GM10248 (cell line): ENCODE results near the gene EMP3.

Experiments used
- CTCF ChIA-PET: fragments of 300-600 bp; sonication (Branson Sonifier 250); formaldehyde crosslinking; extraction: SDS; loops from one replicate; lab custom pipeline; 2021; ENCODE audit warnings: antibody characterized with exemption; lab: Yijun Ruan, JAX
- POLR2A ChIA-PET: fragments of 350-650 bp; sonication (Branson Sonifier 250); formaldehyde crosslinking; extraction: SDS; loops from one replicate; lab custom pipeline; 2020; ENCODE audit warnings: antibody characterized with exemption; lab: Yijun Ruan, JAX
- DNase-seq: peaks from one replicate; pipeline ENCODE4 v3.0.0; 2012; ENCODE audit errors: extremely low spot score
- TF ChIP-seq, protein P1 (sequence below): IDR thresholded peaks from 2 replicates; pipeline ENCODE4 v1.5.1; 2012; ENCODE audit warnings: mild to moderate bottlenecking, low read depth; ENCODE audit errors: extremely low read depth, missing control alignments, control extremely low read depth

EMP3 gene

DNA sequence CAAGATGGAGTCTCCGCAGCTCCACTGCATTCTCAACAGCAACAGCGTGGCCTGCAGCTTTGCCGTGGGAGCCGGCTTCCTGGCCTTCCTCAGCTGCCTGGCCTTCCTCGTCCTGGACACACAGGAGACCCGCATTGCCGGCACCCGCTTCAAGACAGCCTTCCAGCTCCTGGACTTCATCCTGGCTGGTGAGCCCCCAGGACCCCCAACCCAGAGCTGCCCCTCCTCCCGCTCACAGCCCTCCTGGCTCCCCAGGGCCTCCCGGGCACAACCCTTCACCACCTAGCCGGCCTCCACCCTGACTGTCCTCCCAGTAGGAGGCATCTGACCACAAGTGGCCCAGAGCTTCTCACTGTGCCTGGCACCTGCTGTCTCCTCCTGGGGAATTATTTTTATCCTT, 48.2 kb downstream of the EMP3 start:
- ChIA-PET CTCF (interaction anchor here (1.4 to 1.9 kb wide), 4 partner anchors 11 to 18 kb away, joined by 5 to 8 read pairs (median 5); partner anchors contain the start of gene KDELR1), POLR2A (interaction anchor here (0.5 to 1.2 kb wide), 3 partner anchors 9 to 231 kb away, joined by 3 to 4 read pairs (median 3); partner anchors contain the start of genes SYNGR4 and TMEM143)
- DNase-seq: no peak
- TF ChIP-seq, protein P1, sequence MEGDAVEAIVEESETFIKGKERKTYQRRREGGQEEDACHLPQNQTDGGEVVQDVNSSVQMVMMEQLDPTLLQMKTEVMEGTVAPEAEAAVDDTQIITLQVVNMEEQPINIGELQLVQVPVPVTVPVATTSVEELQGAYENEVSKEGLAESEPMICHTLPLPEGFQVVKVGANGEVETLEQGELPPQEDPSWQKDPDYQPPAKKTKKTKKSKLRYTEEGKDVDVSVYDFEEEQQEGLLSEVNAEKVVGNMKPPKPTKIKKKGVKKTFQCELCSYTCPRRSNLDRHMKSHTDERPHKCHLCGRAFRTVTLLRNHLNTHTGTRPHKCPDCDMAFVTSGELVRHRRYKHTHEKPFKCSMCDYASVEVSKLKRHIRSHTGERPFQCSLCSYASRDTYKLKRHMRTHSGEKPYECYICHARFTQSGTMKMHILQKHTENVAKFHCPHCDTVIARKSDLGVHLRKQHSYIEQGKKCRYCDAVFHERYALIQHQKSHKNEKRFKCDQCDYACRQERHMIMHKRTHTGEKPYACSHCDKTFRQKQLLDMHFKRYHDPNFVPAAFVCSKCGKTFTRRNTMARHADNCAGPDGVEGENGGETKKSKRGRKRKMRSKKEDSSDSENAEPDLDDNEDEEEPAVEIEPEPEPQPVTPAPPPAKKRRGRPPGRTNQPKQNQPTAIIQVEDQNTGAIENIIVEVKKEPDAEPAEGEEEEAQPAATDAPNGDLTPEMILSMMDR: no peak

DNA sequence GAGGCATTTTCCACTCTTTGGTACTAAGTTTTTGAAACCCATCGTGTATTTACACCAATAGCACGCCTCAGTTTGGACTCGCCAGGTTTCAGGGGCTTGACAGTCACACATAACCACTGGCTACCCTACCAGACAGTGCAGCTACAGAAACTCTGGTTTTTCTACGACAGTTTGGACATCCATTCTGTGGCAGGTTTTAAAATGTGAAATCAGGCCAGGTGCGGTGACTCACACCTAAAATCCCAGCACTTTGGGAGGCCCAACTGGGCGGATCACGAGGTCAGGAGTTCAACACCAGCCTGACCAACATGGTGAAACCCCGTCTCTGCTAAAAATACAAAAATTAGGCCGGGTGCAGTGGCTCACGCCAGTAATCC, 52.8 kb downstream of the EMP3 start:
- ChIA-PET CTCF (no interaction called here), POLR2A (no interaction called here)
- TF ChIP-seq, protein P1: no peak
- DNase-seq: no peak

DNA sequence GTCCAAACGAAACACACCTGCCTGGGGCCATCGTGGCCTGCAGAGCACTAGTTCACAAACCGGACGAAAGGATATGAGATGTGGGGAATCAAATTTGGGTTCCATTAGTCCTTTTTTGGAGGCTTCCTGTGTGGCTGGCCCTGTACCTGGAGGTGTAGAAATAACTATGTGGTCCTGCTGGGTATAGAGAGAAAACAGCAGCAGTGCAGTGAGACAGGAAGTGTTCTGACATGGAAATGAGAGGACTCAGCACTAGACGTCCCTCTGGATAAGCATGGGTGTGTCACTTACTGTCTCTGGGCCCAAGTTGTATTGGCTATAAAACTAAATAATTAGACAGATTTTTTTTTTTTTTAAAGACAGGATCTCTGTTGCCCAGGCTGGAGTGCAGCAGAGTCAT, 53.7 kb downstream of the EMP3 start:
- no peak for DNase-seq
- CTCF ChIA-PET: interaction anchor here (3.7 kb wide), 1 partner anchor 12 kb away, joined by 22 read pairs; the partner anchor contains the start of gene KDELR1
- TF ChIP-seq, protein P1: no peak
- POLR2A ChIA-PET: no interaction called here
